ENCODE results near the gene LGI1.

LGI1 gene

DNA sequence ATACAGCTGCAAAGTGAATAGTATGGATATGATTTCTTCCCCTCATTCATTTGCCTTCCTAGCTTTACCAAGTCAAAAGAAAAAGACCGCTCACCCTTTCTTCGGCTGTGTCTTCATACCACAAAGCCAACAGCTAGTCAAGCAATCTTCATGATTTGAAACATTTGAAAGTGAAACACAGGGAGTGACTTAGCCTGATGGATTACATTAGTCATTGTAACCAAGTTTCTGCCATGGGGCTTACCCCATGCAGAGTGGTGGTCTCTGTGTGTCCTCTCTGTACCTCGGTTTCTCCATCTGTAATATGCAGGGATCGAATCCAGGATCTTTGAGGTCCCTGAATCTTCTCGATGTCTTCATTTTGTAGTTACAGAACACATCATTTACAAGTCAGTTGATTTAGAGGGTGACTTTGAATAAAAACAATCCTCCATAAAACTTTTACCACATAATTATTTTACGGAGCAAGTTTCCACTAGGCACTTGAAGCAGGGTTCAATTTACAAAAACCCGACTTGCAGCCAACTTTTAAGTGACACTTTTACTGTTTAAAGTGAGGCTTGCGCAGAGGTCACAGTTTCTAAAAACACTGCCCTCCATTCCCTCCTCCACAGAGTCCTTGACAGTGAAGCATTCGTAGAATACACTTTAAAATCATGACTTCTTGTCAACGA, 2.2 kb upstream of the LGI1 start:
- no peak for DNase-seq

DNA sequence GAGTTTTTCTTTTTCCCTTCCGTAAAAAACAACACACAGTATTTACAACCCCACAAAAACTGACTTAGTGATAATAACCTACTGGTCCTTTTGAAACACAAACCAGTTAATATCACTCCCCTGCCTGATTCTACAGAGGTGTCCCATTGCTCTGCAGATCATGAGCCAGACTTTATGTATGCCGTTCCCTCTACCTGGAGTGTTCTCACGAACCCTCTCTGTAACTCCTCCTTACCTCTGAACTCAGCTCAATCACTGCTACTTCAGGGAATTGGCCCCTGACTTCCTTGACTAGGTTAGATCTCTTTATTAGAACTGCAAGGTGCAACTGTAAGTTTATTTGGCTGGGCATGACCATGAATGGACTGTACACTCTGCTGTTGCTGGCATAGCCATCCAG, 1.6 kb upstream of the LGI1 start:
- no peak for DNase-seq

- no peak for DNase-seq
Measured at GRCh38 chr10:93757136-93757535, 600 bp upstream of the LGI1 start.

DNA sequence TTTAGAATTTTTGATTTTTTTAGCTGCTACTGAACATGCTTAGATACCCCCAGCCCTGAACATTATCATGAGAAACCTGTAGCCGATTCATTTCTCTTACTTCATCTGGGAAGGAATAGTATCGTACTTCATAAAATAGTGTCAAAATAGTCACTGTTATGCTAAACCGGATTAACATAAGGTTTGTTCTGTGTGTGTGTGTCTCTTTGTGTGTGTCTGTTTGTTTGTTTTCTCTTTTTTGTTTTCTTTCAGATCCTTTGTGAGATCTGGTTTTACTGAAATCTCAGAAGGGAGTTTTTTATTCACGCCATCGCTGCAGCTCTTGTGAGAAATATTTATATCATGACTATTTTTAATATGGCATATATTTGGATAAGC, 761 bp downstream of the LGI1 start:
- DNase-seq: no peak

- DNase-seq: no peak
Measured at GRCh38 chr10:93758891-93759410, 1.2 kb downstream of the LGI1 start.

GRCh38 chr10:93760490-93760889, 2.8 kb downstream of the LGI1 start:
- DNase-seq: no peak

GRCh38 chr10:93762979-93763391, 5.2 kb downstream of the LGI1 start:
- DNase-seq: no peak

GRCh38 chr10:93766918-93767317, 9.2 kb downstream of the LGI1 start:
- no peak for DNase-seq

DNA sequence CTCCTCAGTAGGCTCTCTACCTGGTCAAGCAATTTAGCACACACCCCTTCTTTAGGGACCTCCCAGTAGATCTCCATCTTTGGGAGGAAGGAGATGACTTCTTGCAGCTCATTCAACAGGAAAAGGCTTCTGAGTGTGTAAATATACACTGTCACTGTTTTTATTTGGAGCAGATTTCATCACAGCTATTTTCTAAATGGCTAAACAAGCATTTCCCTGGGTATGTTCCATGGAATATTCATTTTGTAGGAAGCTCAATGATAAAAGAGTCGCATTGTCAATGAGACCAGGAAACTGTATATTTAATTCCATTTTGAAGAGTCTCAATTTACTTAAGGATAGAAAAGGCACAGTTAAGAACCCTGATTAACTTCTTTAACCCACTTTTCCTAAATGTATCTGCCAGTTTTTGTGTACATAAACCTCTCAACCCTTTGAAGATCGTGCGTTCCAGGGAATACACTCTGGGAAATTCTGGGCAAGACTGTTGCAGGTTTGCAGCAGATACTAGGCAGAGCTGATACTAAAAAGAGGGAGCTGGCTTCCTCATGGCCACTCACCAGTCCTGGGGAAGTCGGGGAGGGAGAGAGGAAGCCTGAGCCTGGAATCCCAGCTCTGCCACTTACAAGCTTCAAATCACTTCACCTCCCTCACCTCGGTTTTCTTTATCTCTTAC, 10.1 kb downstream of the LGI1 start:
- no peak for DNase-seq

DNA sequence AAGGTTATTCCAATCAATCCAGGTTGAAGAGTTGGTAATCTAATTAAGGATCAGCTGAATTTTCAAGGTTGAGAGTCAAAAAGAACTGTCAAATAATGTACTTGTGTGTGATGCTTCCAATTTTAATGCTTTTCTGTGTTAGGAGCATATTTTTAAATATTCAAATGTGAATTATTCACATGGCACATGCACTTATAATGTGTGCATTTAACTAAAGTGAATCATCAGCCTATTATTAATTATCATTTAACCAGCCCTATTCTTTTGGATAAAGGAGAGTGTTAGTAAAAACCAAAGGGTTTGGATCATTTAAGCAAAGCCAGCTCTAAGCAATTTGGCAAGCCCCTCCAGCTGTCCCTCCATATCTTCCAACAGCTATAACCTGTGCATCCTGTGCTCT, 11.2 kb downstream of the LGI1 start:
- no peak for DNase-seq

DNA sequence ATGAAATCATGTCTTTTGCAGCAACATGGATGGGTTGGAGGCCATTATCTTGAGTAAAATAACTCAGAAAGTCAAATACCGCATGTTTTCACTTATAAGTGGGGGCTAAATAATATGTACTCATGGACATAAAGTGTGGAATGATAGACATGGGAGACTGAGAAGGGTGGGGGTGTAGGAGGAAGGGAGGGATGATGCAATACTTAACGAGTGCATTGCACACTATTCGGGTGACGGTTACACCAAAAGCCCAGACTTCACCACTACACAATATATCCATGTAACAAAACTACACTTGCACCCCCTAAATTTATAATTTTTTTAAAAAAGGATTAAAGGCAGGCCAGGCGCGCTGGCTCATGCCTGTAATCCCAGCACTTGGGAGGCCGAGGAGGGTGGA, 13.6 kb downstream of the LGI1 start:
- no peak for DNase-seq

- no peak for DNase-seq
Measured at GRCh38 chr10:93773120-93773519, 15.4 kb downstream of the LGI1 start.

DNA sequence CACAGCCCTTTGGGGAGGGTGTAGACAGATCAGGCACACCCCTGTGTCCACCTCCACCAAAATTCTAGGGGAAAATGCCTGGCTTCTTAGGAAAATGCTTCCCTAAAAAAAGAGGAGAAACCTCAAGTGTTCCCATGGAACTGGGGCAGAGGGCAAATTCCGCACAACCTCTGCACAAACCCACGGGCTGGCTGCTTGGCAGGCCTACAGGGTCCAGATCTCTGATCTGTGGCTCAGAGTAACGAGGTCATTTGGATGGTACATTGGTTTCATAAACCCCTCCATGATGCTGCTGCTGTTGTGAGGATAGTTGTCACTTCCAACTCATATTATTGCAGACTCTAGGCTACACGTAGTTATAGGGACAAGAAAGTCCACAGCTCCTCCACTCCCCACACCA, 16.0 kb downstream of the LGI1 start:
- DNase-seq: no peak

GRCh38 chr10:93775356-93775755, 17.6 kb downstream of the LGI1 start:
- DNase-seq: no peak

- DNase-seq: no peak
Measured at GRCh38 chr10:93777092-93777491, 19.4 kb downstream of the LGI1 start.

- DNase-seq: no peak
Measured at GRCh38 chr10:93784059-93784458, 26.3 kb downstream of the LGI1 start.

- DNase-seq: no peak
Measured at GRCh38 chr10:93788413-93789208, 30.9 kb downstream of the LGI1 start.

- no peak for DNase-seq
Measured at GRCh38 chr10:93790439-93790838, 32.7 kb downstream of the LGI1 start.

- no peak for DNase-seq
Measured at GRCh38 chr10:93796167-93796566, 38.4 kb downstream of the LGI1 start.

GRCh38 chr10:93797825-93798224, 40.1 kb downstream of the LGI1 start:
- DNase-seq: no peak

GRCh38 chr10:93799155-93799708, 41.5 kb downstream of the LGI1 start:
- no peak for DNase-seq

- no peak for DNase-seq
Measured at GRCh38 chr10:93804200-93804599, 46.5 kb downstream of the LGI1 start.

DNA sequence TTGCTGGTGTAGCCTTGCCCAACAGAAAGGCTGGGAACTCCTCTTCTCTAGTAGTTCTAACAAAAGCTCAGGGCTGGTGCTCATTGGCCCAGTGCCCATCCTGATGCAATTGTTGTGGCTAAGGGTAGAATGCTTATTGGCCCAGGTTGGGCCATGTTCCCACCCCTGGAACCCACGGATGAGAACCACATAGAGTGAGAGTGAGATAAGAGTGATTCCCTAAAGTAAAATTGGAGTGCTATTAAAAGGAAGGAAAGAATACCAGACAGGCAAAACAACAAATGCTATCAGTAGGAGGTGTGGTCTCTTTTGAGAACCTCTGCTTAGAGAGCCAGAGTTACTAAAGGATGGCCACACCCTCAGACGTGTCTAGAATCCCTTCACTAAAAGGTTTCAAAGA, 49.2 kb downstream of the LGI1 start:
- DNase-seq: no peak

- DNase-seq: no peak
Measured at GRCh38 chr10:93807371-93807770, 49.6 kb downstream of the LGI1 start.
